ENCODE data around the gene CDC16.

The CDC16 gene

DNA sequence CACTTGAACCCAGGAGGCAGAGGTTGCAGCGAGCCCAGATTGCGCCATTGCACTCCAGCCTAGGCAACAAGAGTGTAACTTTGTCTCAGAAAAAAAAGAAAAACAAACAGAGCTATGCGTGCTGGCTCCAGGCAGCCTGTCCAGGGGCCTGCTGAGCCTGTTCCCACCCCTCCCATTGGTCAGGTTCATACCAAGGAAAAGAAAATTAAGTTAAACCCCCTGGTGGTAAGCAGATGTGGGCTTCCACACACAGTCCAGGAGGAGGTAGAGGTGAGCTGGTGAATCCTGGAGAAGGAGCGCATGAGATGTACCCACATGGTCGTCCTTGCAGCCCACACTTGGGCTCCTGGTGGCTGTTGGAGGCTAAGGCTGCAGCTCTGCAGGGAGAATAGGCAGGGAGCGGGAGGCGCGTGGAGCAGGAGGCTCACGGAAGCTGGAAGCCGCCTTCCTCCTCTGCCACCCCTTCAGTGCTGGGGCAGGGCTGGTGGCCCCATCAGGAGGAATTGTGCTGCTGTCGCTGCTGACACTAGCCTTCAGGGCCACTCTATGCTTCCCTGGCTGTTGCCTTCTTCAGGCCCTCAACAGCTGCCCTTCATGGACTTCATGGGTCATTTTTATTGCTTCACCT is 69.1 kb downstream of the CDC16 start:
- no peak for DNase-seq

- no peak for DNase-seq
These were observed 69.8 kb downstream of the CDC16 start for GRCh38 chr13:114304346-114305034.

DNA sequence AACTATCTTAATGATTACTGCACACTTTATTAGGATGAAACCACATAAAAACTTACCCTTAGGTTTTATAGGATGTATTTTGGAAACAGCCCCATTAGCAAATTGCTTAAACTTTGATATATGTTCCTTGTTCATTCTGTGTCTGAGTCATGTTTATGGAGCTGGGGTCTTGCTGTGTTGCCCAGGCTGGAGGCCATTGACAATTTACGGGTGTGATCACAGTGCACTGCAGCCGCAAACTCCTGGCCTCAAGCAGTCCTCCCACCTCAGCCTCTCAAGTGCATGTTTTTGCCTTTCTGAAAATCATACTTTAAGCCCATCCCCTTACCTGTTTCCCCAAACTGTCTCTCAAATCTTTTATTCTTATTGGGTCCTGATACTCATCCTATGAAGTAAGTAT is 74.4 kb downstream of the CDC16 start:
- DNase-seq, result no peak

- DNase-seq, result no peak
These were observed 75.2 kb downstream of the CDC16 start for GRCh38 chr13:114309806-114310410.

DNA sequence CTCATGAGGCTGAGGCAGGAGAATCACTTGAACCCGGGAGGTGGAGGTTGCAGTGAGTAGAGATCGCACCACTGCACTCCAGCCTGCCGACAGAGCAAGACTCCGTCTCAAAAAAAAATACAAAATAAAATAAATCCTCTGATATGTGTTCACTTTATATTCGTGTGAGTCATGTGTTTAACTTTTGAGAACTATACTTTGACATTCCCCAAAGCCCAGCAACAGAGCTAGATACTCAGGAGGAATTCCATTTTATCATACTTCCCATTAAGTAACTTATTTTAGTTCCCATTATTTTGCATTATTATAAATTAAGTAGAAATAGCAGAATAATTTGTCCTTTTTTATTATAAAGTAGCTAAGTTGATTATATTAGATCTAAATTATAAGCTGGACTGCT is 76.3 kb downstream of the CDC16 start:
- DNase-seq, result no peak

GRCh38 chr13:114311387-114311786 is 76.7 kb downstream of the CDC16 start:
- no peak for DNase-seq

DNA sequence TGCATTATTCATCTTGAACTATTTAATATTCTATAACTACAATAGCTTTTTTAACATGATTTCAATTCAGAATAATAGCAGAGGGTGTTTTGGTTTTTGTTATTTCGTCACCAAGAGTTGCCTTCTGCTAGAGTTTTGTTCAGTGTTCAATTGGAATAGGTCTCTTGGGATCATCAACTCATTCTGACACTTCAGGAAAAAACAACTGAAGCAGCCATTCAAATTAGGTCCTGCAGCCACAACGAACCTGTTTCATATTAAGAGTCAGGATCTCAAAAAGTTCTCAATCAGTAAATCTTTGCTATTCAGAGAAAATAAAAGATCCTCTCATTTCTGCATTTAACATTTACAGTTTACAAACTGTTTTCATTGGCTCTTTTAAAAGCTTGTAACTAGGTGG is 77.2 kb downstream of the CDC16 start:
- DNase-seq, result no peak

DNA sequence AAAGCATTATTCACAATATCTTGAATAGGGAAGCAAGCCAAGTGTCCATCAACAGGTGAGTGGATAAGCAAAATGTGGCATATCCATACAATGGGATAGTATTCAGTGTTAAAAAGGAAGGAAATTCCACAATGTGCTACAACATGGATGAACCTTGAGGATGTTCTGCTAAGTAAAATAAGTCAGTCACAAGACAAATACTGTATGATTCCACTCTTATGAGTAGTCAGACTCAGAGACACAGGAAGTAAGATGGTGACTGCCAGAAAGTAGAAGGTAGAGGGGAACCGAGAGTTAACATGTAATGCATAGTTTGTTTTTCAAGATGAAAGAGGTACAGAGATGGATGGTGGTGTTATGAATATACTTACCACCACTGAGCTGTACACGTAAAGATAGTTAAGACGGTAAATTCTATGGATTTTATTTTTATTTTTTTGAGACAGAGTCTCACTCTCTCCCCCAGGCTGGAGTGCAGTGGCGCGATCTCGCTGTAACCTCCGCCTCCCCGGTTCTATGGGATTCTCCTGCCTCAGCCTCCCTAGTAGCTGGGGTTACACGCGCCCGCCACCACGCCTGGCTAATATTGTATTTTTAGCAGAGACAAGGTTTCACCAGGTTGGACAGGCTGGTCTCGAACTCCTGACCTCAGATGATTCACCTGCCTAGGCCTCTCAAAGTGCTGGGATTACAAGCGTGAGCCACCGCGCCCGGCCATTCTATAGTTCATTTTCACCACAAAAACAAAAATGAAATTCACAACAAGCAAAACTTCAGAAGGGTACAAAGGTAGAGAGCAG is 78.6 kb downstream of the CDC16 start:
- peak; percentile 56 to 65 for DNase-seq

GRCh38 chr13:114314074-114314912 is 79.6 kb downstream of the CDC16 start, which contains the start of gene CHAMP1:
Gene CHAMP1, plus strand, starts transcription at chr13:114314503. Its CDS starts 9,340 bp downstream, at chr13:114323843.
- peak; percentile 92 to 96 for DNase-seq

- no peak for DNase-seq
These were observed 80.5 kb downstream of the CDC16 start for GRCh38 chr13:114315074-114315785.

GRCh38 chr13:114318624-114319023 is 83.9 kb downstream of the CDC16 start:
- DNase-seq, result no peak

GRCh38 chr13:114319441-114319913 is 84.8 kb downstream of the CDC16 start:
- no peak for DNase-seq

GRCh38 chr13:114320065-114320464 is 85.4 kb downstream of the CDC16 start:
- DNase-seq, result no peak

GRCh38 chr13:114321256-114321655 is 86.6 kb downstream of the CDC16 start:
- no peak for DNase-seq
